Stimulated activated CD4-positive, alpha-beta T cell treated with anti-CD3 and anti-CD28 coated beads, Interleukin-1b, Interleukin-23, amount 100 ng/mL, for 48 hours (primary cell): Measurements from ENCODE around the gene ARHGEF3.

ENCODE experiments used
- DNase-seq: peaks from one replicate; pipeline ENCODE4 v3.0.0-alpha.2; 2020

ARHGEF3 gene

GRCh38 chr3:56822501-56822900 is 20.8 kb upstream of the ARHGEF3 start:
- DNase-seq = no peak

- no peak for DNase-seq
Observed at GRCh38 chr3:56819016-56819809, 17.5 kb upstream of the ARHGEF3 start.

- no peak for DNase-seq
Observed at GRCh38 chr3:56818156-56818985, 16.6 kb upstream of the ARHGEF3 start.

- DNase-seq = no peak
Observed at GRCh38 chr3:56817646-56818045, 15.9 kb upstream of the ARHGEF3 start.

- no peak for DNase-seq
Observed at GRCh38 chr3:56816061-56816460, 14.3 kb upstream of the ARHGEF3 start.

GRCh38 chr3:56815589-56815988 is 13.8 kb upstream of the ARHGEF3 start:
- no peak for DNase-seq

- DNase-seq = no peak
Observed at GRCh38 chr3:56813653-56813960, 11.9 kb upstream of the ARHGEF3 start.

GRCh38 chr3:56812754-56813652 is 11.3 kb upstream of the ARHGEF3 start:
- no peak for DNase-seq

GRCh38 chr3:56811546-56812202 is 9.9 kb upstream of the ARHGEF3 start:
- DNase-seq = no peak

- no peak for DNase-seq
Observed at GRCh38 chr3:56810577-56811545, 9.1 kb upstream of the ARHGEF3 start.

GRCh38 chr3:56806407-56806806 is 4.7 kb upstream of the ARHGEF3 start:
- no peak for DNase-seq

- DNase-seq = no peak
Observed at GRCh38 chr3:56802790-56803189, 1.0 kb upstream of the ARHGEF3 start.

GRCh38 chr3:56802378-56802745 is 613 bp upstream of the ARHGEF3 start:
- DNase-seq = no peak

- no peak for DNase-seq
Observed at GRCh38 chr3:56800832-56801661, 702 bp downstream of the ARHGEF3 start.

GRCh38 chr3:56800130-56800831 is 1.5 kb downstream of the ARHGEF3 start:
- DNase-seq = peak; percentile 83

GRCh38 chr3:56799251-56799882 is 2.4 kb downstream of the ARHGEF3 start:
- no peak for DNase-seq

- no peak for DNase-seq
Observed at GRCh38 chr3:56796996-56797395, 4.8 kb downstream of the ARHGEF3 start.

GRCh38 chr3:56796202-56796601 is 5.5 kb downstream of the ARHGEF3 start:
- no peak for DNase-seq

GRCh38 chr3:56795829-56796185 is 5.9 kb downstream of the ARHGEF3 start:
- no peak for DNase-seq
